H9 (cell line): ENCODE measurements around the gene LLCFC1. TPM values are rescaled to one million over a fixed set of nuclear protein-coding genes. Genes with fewer than 3 reads are reported as not detected.

ENCODE experiments used
- DNase-seq: peaks from one replicate; pipeline ENCODE4 v3.0.0-alpha.2; 2017
- H2AFZ ChIP-seq: one replicate; pipeline ENCODE4 v1.6.1; 2013; ENCODE audit warnings: mild to moderate bottlenecking, low read length, control low read depth, moderate library complexity
- H2AK5ac ChIP-seq: 2 replicates; pipeline ENCODE4 v1.6.1; 2013; ENCODE audit warnings: low read length, control low read depth, mixed read lengths; ENCODE audit not compliant: insufficient read length
- H2BK120ac ChIP-seq: one replicate; pipeline ENCODE4 v1.6.1; 2013; ENCODE audit warnings: low read depth, mild to moderate bottlenecking, low read length, control low read depth, inconsistent platforms; ENCODE audit not compliant: poor library complexity, severe bottlenecking
- H2BK12ac ChIP-seq: 2 replicates; pipeline ENCODE4 v1.6.1; 2013; ENCODE audit warnings: low read length, control low read depth, mixed read lengths, low read depth; ENCODE audit not compliant: insufficient read length
- H2BK15ac ChIP-seq: 2 replicates; pipeline ENCODE4 v1.6.1; 2013; ENCODE audit warnings: low read depth, low read length, control low read depth
- H2BK20ac ChIP-seq: one replicate; pipeline ENCODE4 v1.6.1; 2013; ENCODE audit warnings: low read depth, mild to moderate bottlenecking, low read length, control low read depth, inconsistent platforms; ENCODE audit not compliant: poor library complexity, severe bottlenecking
- H2BK5ac ChIP-seq: 2 replicates; pipeline ENCODE4 v1.6.1; 2013; ENCODE audit warnings: low read length, control low read depth, mixed read lengths; ENCODE audit not compliant: insufficient read length
- H3K14ac ChIP-seq: 2 replicates; pipeline ENCODE4 v1.6.1; 2013; ENCODE audit warnings: low read length, control low read depth; ENCODE audit not compliant: insufficient read depth
- H3K18ac ChIP-seq: 2 replicates; pipeline ENCODE4 v1.6.1; 2013; ENCODE audit warnings: low read depth, mild to moderate bottlenecking, mixed read lengths, low read length, control low read depth; ENCODE audit not compliant: insufficient read length
- H3K23ac ChIP-seq: 2 replicates; pipeline ENCODE4 v1.6.1; 2013; ENCODE audit warnings: low read length, control low read depth, mixed read lengths, low read depth; ENCODE audit not compliant: insufficient read length
- H3K23me2 ChIP-seq: 2 replicates; pipeline ENCODE4 v1.6.1; 2013; ENCODE audit warnings: low read depth, mild to moderate bottlenecking, mixed read lengths, low read length, control low read depth; ENCODE audit not compliant: insufficient read length, poor library complexity, severe bottlenecking
- H3K27ac ChIP-seq: 2 replicates; pipeline ENCODE4 v1.5.1; 2013; ENCODE audit warnings: low read length, control low read depth, mixed read lengths, low read depth; ENCODE audit not compliant: insufficient read length
- H3K27me3 ChIP-seq: 2 replicates; pipeline ENCODE4 v1.6.1; 2013; ENCODE audit warnings: low read length, control low read depth, inconsistent platforms; ENCODE audit not compliant: insufficient read depth
- H3K4ac ChIP-seq: 2 replicates; pipeline ENCODE4 v1.6.1; 2013; ENCODE audit warnings: low read depth, mild to moderate bottlenecking, control low read depth, inconsistent platforms, low read length, moderate library complexity
- H3K4me1 ChIP-seq: 2 replicates; pipeline ENCODE4 v1.6.1; 2013; ENCODE audit warnings: low read length, control low read depth, inconsistent platforms; ENCODE audit not compliant: insufficient read depth
- H3K4me2 ChIP-seq: 2 replicates; pipeline ENCODE4 v1.6.1; 2013; ENCODE audit warnings: low read length, control low read depth, mixed read lengths; ENCODE audit not compliant: insufficient read length, insufficient read depth
- H3K56ac ChIP-seq: 2 replicates; pipeline ENCODE4 v1.6.1; 2013; ENCODE audit warnings: low read depth, mild to moderate bottlenecking, mixed read lengths, low read length, control low read depth; ENCODE audit not compliant: insufficient read length
- H3K79me1 ChIP-seq: 2 replicates; pipeline ENCODE4 v1.6.1; 2013; ENCODE audit warnings: low read depth, mild to moderate bottlenecking, moderate library complexity, low read length, control low read depth, inconsistent platforms; ENCODE audit not compliant: insufficient read depth, poor library complexity, severe bottlenecking
- H3K79me2 ChIP-seq: 2 replicates; pipeline ENCODE4 v1.6.1; 2013; ENCODE audit warnings: low read length, control low read depth, inconsistent platforms; ENCODE audit not compliant: insufficient read depth
- H3K9ac ChIP-seq: 2 replicates; pipeline ENCODE4 v1.6.1; 2013; ENCODE audit warnings: low read length, control low read depth, mixed read lengths; ENCODE audit not compliant: insufficient read length; ENCODE audit errors: extremely low read depth
- H3K9me3 ChIP-seq: one replicate; pipeline ENCODE4 v1.6.1; 2013; ENCODE audit warnings: low read depth, low read length, inconsistent platforms; ENCODE audit not compliant: control insufficient read depth
- H3T11ph ChIP-seq: one replicate; pipeline ENCODE4 v1.6.1; 2013; ENCODE audit warnings: mild to moderate bottlenecking, low read length, control low read depth, inconsistent platforms
- H4K20me1 ChIP-seq: one replicate; pipeline ENCODE4 v1.6.1; 2013; ENCODE audit not compliant: control insufficient read depth, insufficient read length, insufficient read depth
- H4K5ac ChIP-seq: 2 replicates; pipeline ENCODE4 v1.6.1; 2013; ENCODE audit warnings: low read depth, mild to moderate bottlenecking, mixed read lengths, low read length, control low read depth; ENCODE audit not compliant: insufficient read length
- H4K8ac ChIP-seq: replicated peaks from 2 replicates; pipeline ENCODE4 v1.6.1; 2013; ENCODE audit warnings: low read length, control low read depth, mixed read lengths, low read depth; ENCODE audit not compliant: insufficient read length
- H4K91ac ChIP-seq: 2 replicates; pipeline ENCODE4 v1.6.1; 2013; ENCODE audit warnings: low read depth, mild to moderate bottlenecking, moderate library complexity, mixed read lengths, low read length, control low read depth; ENCODE audit not compliant: insufficient read length
- H3K27ac Mint-ChIP-seq, 3 experiments: 2 replicates in 2 of 3; 3 replicates in 1 of 3; pipeline ENCODE4 v1.8.0; 2020 to 2021; ENCODE audit warnings: mixed read lengths in 3 of 3, mild to moderate bottlenecking in 1 of 3, moderate library complexity in 1 of 3
- H3K27me3 Mint-ChIP-seq: 2 replicates; pipeline ENCODE4 v1.8.0; 2021; ENCODE audit warnings: low read depth, mild to moderate bottlenecking, moderate library complexity, mixed read lengths
- H3K36me3 Mint-ChIP-seq, 3 experiments: 2 replicates in 2 of 3; 3 replicates in 1 of 3; pipeline ENCODE4 v1.8.0; 2020 to 2021; ENCODE audit warnings: low read depth in 3 of 3, mixed read lengths in 3 of 3; ENCODE audit not compliant: insufficient read depth in 1 of 3
- H3K4me1 Mint-ChIP-seq, 2 experiments: 2 replicates each; pipeline ENCODE4 v1.8.0; 2020; ENCODE audit warnings: mixed read lengths in 2 of 2
- H3K4me3 Mint-ChIP-seq, 2 experiments: 2 replicates in 1 of 2; 3 replicates in 1 of 2; pipeline ENCODE4 v1.8.0; 2020 to 2021; ENCODE audit warnings: mild to moderate bottlenecking in 2 of 2, mixed read lengths in 2 of 2, moderate library complexity in 1 of 2
- H3K9me3 Mint-ChIP-seq, 2 experiments: 2 replicates in 1 of 2; 3 replicates in 1 of 2; pipeline ENCODE4 v1.8.0; 2020; ENCODE audit warnings: mild to moderate bottlenecking in 2 of 2, mixed read lengths in 2 of 2, moderate library complexity in 1 of 2
- CTCF ChIP-seq: fragments of 200-600 bp; sonication (generic); conservative IDR thresholded peaks from 3 replicates; pipeline ENCODE4 v1.8.0; 2021; ENCODE audit warnings: antibody characterized with exemption, mild to moderate bottlenecking
- WGBS: extraction: QIAGEN DNeasy Blood & Tissue Kit; methylation state at CpG from one replicate; pipeline ENCODE4 v1.1.7; 2013; ENCODE audit warnings: missing lambda C conversion rate, low lambda C conversion rate, mixed read lengths; ENCODE audit not compliant: insufficient read length; ENCODE audit errors: extremely low coverage; 5-methylcytosine and 5-hydroxymethylcytosine counted together
- total RNA-seq: library from RNA; stranded (reverse); gene quantifications from 2 replicates; pipeline ENCODE4 v1.2.1, GENCODE V29; 2021

LLCFC1 gene
- total RNA-seq, 1 experiment from 2014 or later, result not detected

DNA sequence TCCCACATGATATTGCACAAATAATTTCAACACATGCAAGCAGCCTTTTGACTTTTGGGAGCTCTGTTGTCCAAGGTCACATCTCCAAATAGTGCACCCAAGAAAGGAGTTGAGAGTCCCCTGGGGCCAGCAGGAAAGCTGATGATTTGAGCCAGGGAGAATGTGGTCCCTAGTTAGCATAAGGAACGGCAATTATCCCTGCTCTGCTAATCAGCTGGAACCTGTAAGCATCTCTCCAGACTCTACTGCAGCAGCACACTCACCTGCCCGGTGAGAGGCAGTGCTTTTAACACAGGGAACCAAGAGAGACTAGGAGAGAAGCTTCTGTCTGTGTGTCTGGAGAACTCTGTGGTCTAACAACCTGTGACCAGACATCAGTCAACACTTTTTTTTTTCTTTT is 22.8 kb upstream of the LLCFC1 start:
- WGBS, result no CpG with 5 or more reads among the region's 2 CpGs
- H4K5ac ChIP-seq, result no peak overlapping the region

More for the DNA sequence above, 22.8 kb upstream of the LLCFC1 start:
- H3K27me3 Mint-ChIP-seq, result peaks cover 15% of the 10 kb centered on the region
- TF ChIP-seq CTCF, result no peak
- H3K56ac ChIP-seq, result no peak overlapping the region
- no peak overlapping the region for H2AK5ac ChIP-seq
- no peaks in the 10 kb centered on the region for H3K4me1 ChIP-seq
- H2BK15ac ChIP-seq, result no peak overlapping the region
- H2BK120ac ChIP-seq, result no peak overlapping the region
- no peak for DNase-seq
- no peaks in the 10 kb centered on the region for H3K23me2 ChIP-seq
- H4K8ac ChIP-seq, result no peak overlapping the region
- peaks cover 4 to 7% of the 10 kb centered on the region in 2 experiments for H3K4me1 Mint-ChIP-seq
- no peak overlapping the region for H2BK20ac ChIP-seq
- no peak overlapping the region for H3K4ac ChIP-seq
- no peak overlapping the region for H3T11ph ChIP-seq
- no peak overlapping the region for H3K23ac ChIP-seq
- no peaks in the 10 kb centered on the region for H3K79me1 ChIP-seq
- no peak overlapping the region for H4K91ac ChIP-seq
- H3K4me3 Mint-ChIP-seq, result no peak overlapping the region
- H3K27ac ChIP-seq, result no peak overlapping the region
- no peak overlapping the region for H2BK5ac ChIP-seq
- H2BK12ac ChIP-seq, result no peak overlapping the region
- no peaks in the 10 kb centered on the region for H4K20me1 ChIP-seq
- H3K14ac ChIP-seq, result no peak overlapping the region
- no peaks in the 10 kb centered on the region for H3K27me3 ChIP-seq
- no peak overlapping the region for H2AFZ ChIP-seq
- H3K9me3 ChIP-seq, result no peaks in the 10 kb centered on the region
- H3K4me2 ChIP-seq, result no peak overlapping the region
- no peak overlapping the region for H3K9ac ChIP-seq
- H3K79me2 ChIP-seq, result no peaks in the 10 kb centered on the region
- H3K9me3 Mint-ChIP-seq, result 0 out of 5 replicates have a peak, but pooled peaks cover 0 to 3% of the 10 kb centered on the region in 2 experiments
- no peaks in the 10 kb centered on the region for H3K36me3 Mint-ChIP-seq
- H3K18ac ChIP-seq, result no peak overlapping the region
- H3K27ac Mint-ChIP-seq, result no peak overlapping the region
